Measurements from ENCODE around the gene HYLS1.

HYLS1 gene

DNA sequence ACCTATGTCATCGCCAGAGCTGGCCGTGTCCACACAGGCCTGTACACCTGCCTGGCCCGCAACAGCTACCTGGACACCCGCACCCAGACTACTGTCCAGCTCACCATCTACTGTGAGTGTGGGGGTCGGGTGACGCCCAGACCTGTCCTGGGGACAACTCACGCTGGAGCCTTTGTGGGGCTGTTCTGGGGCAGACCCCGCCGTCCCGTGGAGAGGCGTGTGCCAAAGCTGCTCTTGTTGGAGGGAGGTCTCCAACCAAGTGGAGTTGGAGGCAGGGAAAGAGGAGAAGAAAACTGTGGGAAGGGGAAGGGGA is 62.7 kb downstream of the HYLS1 start:
- Histone ChIP-seq H3K4me3 (no peak overlapping the region), H3K27ac (no peak overlapping the region), H3K4me1 (peaks cover 0 to 7% (median 0%) of the 10 kb centered on the region in 4 donors), H3K36me3 (no peaks in the 10 kb centered on the region), H3K27me3 (peaks cover 0 to 16% of the 10 kb centered on the region in 2 donors), H3K9me3 (no peaks in the 10 kb centered on the region)
- intact Hi-C loops (cut with DNase I; ENCODE audit: low total_unique reads) = no loop called here
- no peak for DNase-seq
- TF ChIP-seq, protein P1, sequence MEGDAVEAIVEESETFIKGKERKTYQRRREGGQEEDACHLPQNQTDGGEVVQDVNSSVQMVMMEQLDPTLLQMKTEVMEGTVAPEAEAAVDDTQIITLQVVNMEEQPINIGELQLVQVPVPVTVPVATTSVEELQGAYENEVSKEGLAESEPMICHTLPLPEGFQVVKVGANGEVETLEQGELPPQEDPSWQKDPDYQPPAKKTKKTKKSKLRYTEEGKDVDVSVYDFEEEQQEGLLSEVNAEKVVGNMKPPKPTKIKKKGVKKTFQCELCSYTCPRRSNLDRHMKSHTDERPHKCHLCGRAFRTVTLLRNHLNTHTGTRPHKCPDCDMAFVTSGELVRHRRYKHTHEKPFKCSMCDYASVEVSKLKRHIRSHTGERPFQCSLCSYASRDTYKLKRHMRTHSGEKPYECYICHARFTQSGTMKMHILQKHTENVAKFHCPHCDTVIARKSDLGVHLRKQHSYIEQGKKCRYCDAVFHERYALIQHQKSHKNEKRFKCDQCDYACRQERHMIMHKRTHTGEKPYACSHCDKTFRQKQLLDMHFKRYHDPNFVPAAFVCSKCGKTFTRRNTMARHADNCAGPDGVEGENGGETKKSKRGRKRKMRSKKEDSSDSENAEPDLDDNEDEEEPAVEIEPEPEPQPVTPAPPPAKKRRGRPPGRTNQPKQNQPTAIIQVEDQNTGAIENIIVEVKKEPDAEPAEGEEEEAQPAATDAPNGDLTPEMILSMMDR (IDR thresholded peaks at IDR 0.05) = no peak
